Measurements from ENCODE around the gene REL. TPM values are rescaled to one million over a fixed set of nuclear protein-coding genes. Genes with fewer than 3 reads are reported as not detected.

Gene REL
- polyA plus RNA-seq, 1 of the 3 experiments (the other 2 are of a cell fraction) = 0.59 TPM

- Histone ChIP-seq H3K9me3 (no peaks in the 10 kb centered on the region), H3K4me2 (no peak overlapping the region), H3K9me2 (no peaks in the 10 kb centered on the region), H3K79me2 (ENCODE audit: insufficient read depth) (no peaks in the 10 kb centered on the region), H3K4me3 (ENCODE audit: low read depth in 2 of 2, low read length in 1 of 2) (no peak overlapping the region), H3K4me1 (ENCODE audit: control insufficient read depth in 1 of 2, insufficient read depth in 2 of 2, low read depth in 1 of 2, low read length in 1 of 2) (no peaks in the 10 kb centered on the region), H4K20me1 (ENCODE audit: insufficient read depth) (no peaks in the 10 kb centered on the region), H3F3A (replicated peaks; ENCODE audit: insufficient read depth) (no peaks in the 10 kb centered on the region), H3K27ac (ENCODE audit: low read depth in 2 of 2, low read length in 1 of 2) (no peak overlapping the region), H2AFZ (ENCODE audit: low read depth) (no peak overlapping the region), H3K27me3 (ENCODE audit: insufficient read depth) (no peaks in the 10 kb centered on the region), H3K9ac (no peak overlapping the region), H3K36me3 (replicated peaks in 1 of 2; ENCODE audit: control insufficient read depth in 1 of 2, insufficient read depth in 2 of 2, low read length in 1 of 2) (peaks cover 0 to 6% of the 10 kb centered on the region in 2 experiments)
- DNase-seq = no peak
- CTCF ChIA-PET = no interaction called here
- 84% methylated on average over 4 of the region's 4 CpGs for WGBS (ENCODE audit: low lambda C conversion rate)
- POLR2A ChIA-PET = no interaction called here
- TF ChIP-seq FOXM1 (IDR thresholded peaks at IDR 0.05; ENCODE audit: low read depth) (no peak), USF2 (IDR thresholded peaks at IDR 0.05; ENCODE audit: borderline replicate concordance, low read depth, low read length) (no peak)
Measured at GRCh38 chr2:60947056-60947455, 65.7 kb downstream of the REL start.

GRCh38 chr2:60948161-60948560 lies 66.8 kb downstream of the REL start:
- ChIA-PET POLR2A (no interaction called here), CTCF (no interaction called here)
- Histone ChIP-seq H3K4me3 (ENCODE audit: low read depth in 2 of 2, low read length in 1 of 2) (no peak overlapping the region), H2AFZ (ENCODE audit: low read depth) (no peak overlapping the region), H4K20me1 (ENCODE audit: insufficient read depth) (no peaks in the 10 kb centered on the region), H3K36me3 (replicated peaks in 1 of 2; ENCODE audit: control insufficient read depth in 1 of 2, insufficient read depth in 2 of 2, low read length in 1 of 2) (peaks cover 0 to 8% of the 10 kb centered on the region in 2 experiments), H3K27ac (ENCODE audit: low read depth in 2 of 2, low read length in 1 of 2) (no peak overlapping the region), H3K9me3 (no peaks in the 10 kb centered on the region), H3K9ac (no peak overlapping the region), H3F3A (replicated peaks; ENCODE audit: insufficient read depth) (no peaks in the 10 kb centered on the region), H3K79me2 (ENCODE audit: insufficient read depth) (no peaks in the 10 kb centered on the region), H3K9me2 (no peaks in the 10 kb centered on the region), H3K4me2 (no peak overlapping the region), H3K27me3 (ENCODE audit: insufficient read depth) (no peaks in the 10 kb centered on the region), H3K4me1 (ENCODE audit: control insufficient read depth in 1 of 2, insufficient read depth in 2 of 2, low read depth in 1 of 2, low read length in 1 of 2) (no peaks in the 10 kb centered on the region)
- 95% methylated on average over 8 of the region's 8 CpGs for WGBS (ENCODE audit: low lambda C conversion rate)
- no peak for TF ChIP-seq GABPA (IDR thresholded peaks at IDR 0.05; ENCODE audit: low read depth)
- TF ChIP-seq ZBTB33 (IDR thresholded peaks at IDR 0.05; ENCODE audit: borderline replicate concordance, low read depth) = no peak
- TF ChIP-seq POLR2AphosphoS5 (IDR thresholded peaks at IDR 0.05; ENCODE audit: low read depth, low read length) = no peak
- TF ChIP-seq TAF1 (IDR thresholded peaks at IDR 0.05; ENCODE audit: borderline replicate concordance, low read depth, low read length) = no peak
- no peak for TF ChIP-seq CTCF (IDR thresholded peaks at IDR 0.05)
- DNase-seq = no peak

Data from SK-N-SH (cell line).